ENCODE data around the gene PDCD7. TPM values are rescaled to one million over a fixed set of nuclear protein-coding genes. Genes with fewer than 3 reads are reported as not detected.

PDCD7 gene
- total RNA-seq, 2 donors from 2014 or later, result 25.4 to 33.1 TPM

- TF ChIP-seq, protein P1, sequence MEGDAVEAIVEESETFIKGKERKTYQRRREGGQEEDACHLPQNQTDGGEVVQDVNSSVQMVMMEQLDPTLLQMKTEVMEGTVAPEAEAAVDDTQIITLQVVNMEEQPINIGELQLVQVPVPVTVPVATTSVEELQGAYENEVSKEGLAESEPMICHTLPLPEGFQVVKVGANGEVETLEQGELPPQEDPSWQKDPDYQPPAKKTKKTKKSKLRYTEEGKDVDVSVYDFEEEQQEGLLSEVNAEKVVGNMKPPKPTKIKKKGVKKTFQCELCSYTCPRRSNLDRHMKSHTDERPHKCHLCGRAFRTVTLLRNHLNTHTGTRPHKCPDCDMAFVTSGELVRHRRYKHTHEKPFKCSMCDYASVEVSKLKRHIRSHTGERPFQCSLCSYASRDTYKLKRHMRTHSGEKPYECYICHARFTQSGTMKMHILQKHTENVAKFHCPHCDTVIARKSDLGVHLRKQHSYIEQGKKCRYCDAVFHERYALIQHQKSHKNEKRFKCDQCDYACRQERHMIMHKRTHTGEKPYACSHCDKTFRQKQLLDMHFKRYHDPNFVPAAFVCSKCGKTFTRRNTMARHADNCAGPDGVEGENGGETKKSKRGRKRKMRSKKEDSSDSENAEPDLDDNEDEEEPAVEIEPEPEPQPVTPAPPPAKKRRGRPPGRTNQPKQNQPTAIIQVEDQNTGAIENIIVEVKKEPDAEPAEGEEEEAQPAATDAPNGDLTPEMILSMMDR (conservative IDR thresholded peaks at IDR 0.05), result no peak
- H3K27ac Mint-ChIP-seq, result no peak overlapping the region
- H3K36me3 Mint-ChIP-seq (ENCODE audit: low read depth), result peaks cover 5% of the 10 kb centered on the region
- no peak overlapping the region for H3K4me3 ChIP-seq (ENCODE audit: low read length)
- no peaks in the 10 kb centered on the region for H3K27me3 Mint-ChIP-seq (ENCODE audit: insufficient read depth)
- WGBS, 2 experiments (ENCODE audit: insufficient coverage in 1 of 2, insufficient read length in 1 of 2), result 96% methylated on average over 4 to 5 of the region's 5 CpGs
- no peaks in the 10 kb centered on the region for H3K27me3 ChIP-seq (ENCODE audit: control insufficient read depth, insufficient read depth, low read length, poor library complexity, severe bottlenecking)
- peaks cover 7% of the 10 kb centered on the region for H3K4me1 ChIP-seq (ENCODE audit: control insufficient read depth, insufficient read depth, low read length)
- H3K27ac ChIP-seq (ENCODE audit: low read depth, low read length), result no peak overlapping the region
- peaks cover 8% of the 10 kb centered on the region for H3K36me3 ChIP-seq (ENCODE audit: control insufficient read depth, insufficient read depth, low read length)
- peaks cover 26% of the 10 kb centered on the region for H3K4me1 Mint-ChIP-seq
- DNase-seq, result peak; percentile 24
- H3K9me3 ChIP-seq (ENCODE audit: control insufficient read depth, low read length), result peaks cover 5% of the 10 kb centered on the region
- peaks cover 4% of the 10 kb centered on the region for H3K9me3 Mint-ChIP-seq
- no peak overlapping the region for H3K9ac ChIP-seq (ENCODE audit: extremely low read depth, low read length, poor library complexity, severe bottlenecking)
- H3K4me3 Mint-ChIP-seq, result no peak overlapping the region
These were observed 63.6 kb downstream of the PDCD7 start for GRCh38 chr15:65069779-65070546.

GRCh38 chr15:65069179-65069578 lies 64.4 kb downstream of the PDCD7 start:
- TF ChIP-seq, protein P1 (conservative IDR thresholded peaks at IDR 0.05), result no peak
- peaks cover 7% of the 10 kb centered on the region for H3K36me3 Mint-ChIP-seq (ENCODE audit: low read depth)
- Histone ChIP-seq H3K4me3 (ENCODE audit: low read length) (no peak overlapping the region), H3K9ac (ENCODE audit: extremely low read depth, low read length, poor library complexity, severe bottlenecking) (no peak overlapping the region), H3K27me3 (ENCODE audit: control insufficient read depth, insufficient read depth, low read length, poor library complexity, severe bottlenecking) (no peaks in the 10 kb centered on the region), H3K27ac (ENCODE audit: low read depth, low read length) (no peak overlapping the region), H3K4me1 (ENCODE audit: control insufficient read depth, insufficient read depth, low read length) (peaks cover 8% of the 10 kb centered on the region), H3K36me3 (ENCODE audit: control insufficient read depth, insufficient read depth, low read length) (peaks cover 16% of the 10 kb centered on the region), H3K9me3 (ENCODE audit: control insufficient read depth, low read length) (peaks cover 5% of the 10 kb centered on the region)
- peaks cover 27% of the 10 kb centered on the region for H3K4me1 Mint-ChIP-seq
- no peak overlapping the region for H3K4me3 Mint-ChIP-seq
- 97% methylated on average over 1 of the region's 1 CpG; no CpG with 5 or more reads in 1 of the 2 experiments for WGBS, 2 experiments (ENCODE audit: insufficient coverage in 1 of 2, insufficient read length in 1 of 2)
- no peak for DNase-seq
- H3K27me3 Mint-ChIP-seq (ENCODE audit: insufficient read depth), result no peaks in the 10 kb centered on the region
- no peak overlapping the region for H3K27ac Mint-ChIP-seq
- H3K9me3 Mint-ChIP-seq, result peaks cover 4% of the 10 kb centered on the region

DNA sequence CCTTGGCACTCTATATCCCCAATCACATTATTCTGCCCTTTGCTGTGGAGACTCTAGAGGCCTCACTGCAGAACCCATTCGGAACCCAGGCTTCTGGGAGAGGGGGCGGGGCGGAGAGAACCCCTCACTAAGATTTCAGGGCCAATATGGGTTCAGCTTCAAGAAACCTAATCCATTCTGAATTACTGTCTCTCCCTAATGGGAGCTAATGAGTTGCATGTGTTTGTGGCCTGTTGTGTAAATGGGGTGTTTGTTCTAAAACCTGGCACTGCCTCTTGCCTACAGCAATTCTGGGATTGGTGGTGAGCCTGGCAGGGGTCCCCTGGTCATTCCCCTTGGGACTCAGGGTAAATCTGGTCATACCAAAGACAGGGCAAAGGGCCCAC lies 65.2 kb downstream of the PDCD7 start:
- 56 to 69% methylated on average over 1 to 3 of the region's 3 CpGs for WGBS, 2 experiments (ENCODE audit: insufficient coverage in 1 of 2, insufficient read length in 1 of 2)
- TF ChIP-seq, protein P1 (conservative IDR thresholded peaks at IDR 0.05), result no peak
- DNase-seq, result no peak
- Histone ChIP-seq H3K4me3 (ENCODE audit: low read length) (peak overlapping the region; percentile 89), H3K27ac (ENCODE audit: low read depth, low read length) (no peak overlapping the region), H3K9me3 (ENCODE audit: control insufficient read depth, low read length) (peaks cover 5% of the 10 kb centered on the region), H3K36me3 (ENCODE audit: control insufficient read depth, insufficient read depth, low read length) (peaks cover 23% of the 10 kb centered on the region), H3K9ac (ENCODE audit: extremely low read depth, low read length, poor library complexity, severe bottlenecking) (peak overlapping the region; percentile 88), H3K27me3 (ENCODE audit: control insufficient read depth, insufficient read depth, low read length, poor library complexity, severe bottlenecking) (no peaks in the 10 kb centered on the region), H3K4me1 (ENCODE audit: control insufficient read depth, insufficient read depth, low read length) (peaks cover 8% of the 10 kb centered on the region)
- Mint-ChIP-seq H3K4me3 (peak overlapping the region; percentile 90), H3K9me3 (peaks cover 3% of the 10 kb centered on the region), H3K4me1 (peaks cover 27% of the 10 kb centered on the region), H3K27me3 (ENCODE audit: insufficient read depth) (no peaks in the 10 kb centered on the region), H3K36me3 (ENCODE audit: low read depth) (peaks cover 10% of the 10 kb centered on the region), H3K27ac (peak overlapping the region; percentile 89)
